Measurements from ENCODE around the gene NIPBL. TPM values are rescaled to one million over a fixed set of nuclear protein-coding genes. Genes with fewer than 3 reads are reported as not detected.

The NIPBL gene
- polyA plus RNA-seq, 1 of the 3 experiments (the other 2 are of a cell fraction), result 5.2 TPM

- Histone ChIP-seq H3F3A (replicated peaks; ENCODE audit: insufficient read depth) (no peaks in the 10 kb centered on the region), H3K36me3 (replicated peaks in 1 of 2; ENCODE audit: control insufficient read depth in 1 of 2, insufficient read depth in 2 of 2, low read length in 1 of 2) (peaks cover 0 to 15% of the 10 kb centered on the region in 2 experiments), H3K4me2 (no peak overlapping the region), H3K27ac (ENCODE audit: low read depth in 2 of 2, low read length in 1 of 2) (no peak overlapping the region), H2AFZ (ENCODE audit: low read depth) (no peak overlapping the region), H4K20me1 (ENCODE audit: insufficient read depth) (no peaks in the 10 kb centered on the region), H3K4me3 (ENCODE audit: low read depth in 2 of 2, low read length in 1 of 2) (no peak overlapping the region), H3K4me1 (ENCODE audit: control insufficient read depth in 1 of 2, insufficient read depth in 2 of 2, low read depth in 1 of 2, low read length in 1 of 2) (no peaks in the 10 kb centered on the region), H3K9me2 (no peaks in the 10 kb centered on the region), H3K27me3 (ENCODE audit: insufficient read depth) (no peaks in the 10 kb centered on the region), H3K79me2 (ENCODE audit: insufficient read depth) (no peaks in the 10 kb centered on the region), H3K9me3 (no peaks in the 10 kb centered on the region), H3K9ac (no peak overlapping the region)
- ChIA-PET POLR2A (no interaction called here), CTCF (interaction anchor here (1.2 to 1.7 kb wide), 2 partner anchors 10 to 19 kb away, joined by 4 to 5 read pairs; no protein-coding TSS in a partner anchor)
- no peak for DNase-seq
- whole genome bisulfite sequencing (ENCODE audit: low lambda C conversion rate), result 75% methylated on average over 7 of the region's 7 CpGs
- no peak for TF ChIP-seq CTCF (IDR thresholded peaks at IDR 0.05)
- TF ChIP-seq TCF12 (IDR thresholded peaks at IDR 0.05), result no peak
- no peak for TF ChIP-seq CHD2 (IDR thresholded peaks at IDR 0.05; ENCODE audit: low read length, partially characterized antibody)
- TF ChIP-seq NRF1 (IDR thresholded peaks at IDR 0.05; ENCODE audit: low read depth, low read length), result no peak
- TF ChIP-seq RXRA (IDR thresholded peaks at IDR 0.05; ENCODE audit: borderline replicate concordance, low read depth), result no peak
- no peak for TF ChIP-seq REST (IDR thresholded peaks at IDR 0.05; ENCODE audit: low read depth, low read length)
- TF ChIP-seq FOSL2 (IDR thresholded peaks at IDR 0.05; ENCODE audit: borderline replicate concordance, low read depth), result no peak
- no peak for TF ChIP-seq GATA2 (CRISPR knock-in tag; IDR thresholded peaks at IDR 0.05)
- TF ChIP-seq ELF1 (IDR thresholded peaks at IDR 0.05), result no peak
- no peak for TF ChIP-seq PBX3 (IDR thresholded peaks at IDR 0.05)
- no peak for TF ChIP-seq IRF3 (IDR thresholded peaks at IDR 0.05; ENCODE audit: low read depth, low read length)
- no peak for TF ChIP-seq MAX (IDR thresholded peaks at IDR 0.05; ENCODE audit: low read depth)
- no peak for TF ChIP-seq SIN3A (IDR thresholded peaks at IDR 0.05; ENCODE audit: borderline replicate concordance, low read depth, low read length)
Measured at GRCh38 chr5:37090123-37090726, 213.7 kb downstream of the NIPBL start.

All from SK-N-SH (cell line).